GM19351 (cell line): Measurements from ENCODE around the gene TUBB6.

ENCODE experiments used
- ATAC-seq: cut with Tn5 transposase; IDR thresholded peaks from one replicate; pipeline ENCODE4 v1.9.1; 2021; ENCODE audit warnings: mild to moderate bottlenecking, moderate library complexity; ENCODE audit not compliant: unreplicated experiment

Gene TUBB6

GRCh38 chr18:12290086-12290485 is 18.0 kb upstream of the TUBB6 start:
- no peak for ATAC-seq

DNA sequence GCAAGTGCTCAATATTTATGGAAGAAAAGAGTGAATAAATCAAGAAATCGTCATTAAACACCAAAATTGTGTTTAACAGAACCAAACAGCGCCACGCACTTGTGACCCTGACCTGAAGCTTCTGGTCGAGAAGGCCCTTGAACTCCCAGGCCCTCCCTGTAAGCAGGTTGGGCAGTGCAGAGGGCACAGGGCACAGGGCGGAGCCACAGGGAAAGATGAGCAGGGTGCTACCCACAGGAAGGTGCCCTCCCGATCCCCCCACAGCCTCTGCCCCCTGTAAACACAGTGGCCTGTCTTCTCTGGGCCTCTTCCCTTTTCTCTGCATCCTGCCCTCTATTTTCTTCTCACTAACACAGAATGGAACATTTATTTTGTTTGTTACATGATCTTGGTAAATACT is 16.9 kb upstream of the TUBB6 start:
- ATAC-seq = no peak

DNA sequence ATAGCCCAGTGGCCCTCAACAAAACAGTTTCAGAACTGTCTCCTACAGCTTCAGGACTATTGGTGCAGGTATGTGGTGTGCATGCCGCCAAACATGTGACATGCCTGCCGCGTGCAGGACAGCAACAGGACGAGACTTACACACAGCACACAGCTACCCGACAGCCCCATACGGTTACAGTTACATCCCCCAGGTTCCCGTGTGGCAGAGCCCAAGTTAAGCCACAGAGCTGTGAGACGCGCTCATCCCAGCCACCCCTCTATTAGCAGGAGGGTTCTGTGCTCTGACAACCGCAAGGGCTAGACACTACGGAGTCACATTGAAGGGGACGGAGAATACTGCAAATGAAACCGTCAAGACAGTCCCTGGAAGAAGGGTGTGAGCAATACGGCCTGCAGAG is 16.4 kb upstream of the TUBB6 start:
- no peak for ATAC-seq

- no peak for ATAC-seq
Measured at GRCh38 chr18:12293831-12294230, 14.2 kb upstream of the TUBB6 start.

GRCh38 chr18:12295389-12296086 is 12.5 kb upstream of the TUBB6 start:
- ATAC-seq = no peak

DNA sequence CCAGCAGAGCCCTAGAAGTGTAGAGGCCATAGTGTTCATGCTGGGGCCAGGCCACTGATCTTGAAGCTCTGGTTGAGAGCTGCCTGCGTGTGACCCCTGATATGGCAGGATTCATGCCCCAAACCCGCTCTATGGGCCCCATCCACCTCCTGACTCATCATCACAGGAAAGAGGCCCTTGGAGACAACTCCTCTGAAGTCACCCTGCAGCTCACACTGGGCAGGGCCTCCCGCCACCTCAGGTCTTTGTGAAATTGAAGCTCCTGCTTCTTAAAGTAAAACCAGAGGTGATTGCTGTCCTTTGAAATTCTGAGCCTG is 12.0 kb upstream of the TUBB6 start:
- ATAC-seq = no peak

DNA sequence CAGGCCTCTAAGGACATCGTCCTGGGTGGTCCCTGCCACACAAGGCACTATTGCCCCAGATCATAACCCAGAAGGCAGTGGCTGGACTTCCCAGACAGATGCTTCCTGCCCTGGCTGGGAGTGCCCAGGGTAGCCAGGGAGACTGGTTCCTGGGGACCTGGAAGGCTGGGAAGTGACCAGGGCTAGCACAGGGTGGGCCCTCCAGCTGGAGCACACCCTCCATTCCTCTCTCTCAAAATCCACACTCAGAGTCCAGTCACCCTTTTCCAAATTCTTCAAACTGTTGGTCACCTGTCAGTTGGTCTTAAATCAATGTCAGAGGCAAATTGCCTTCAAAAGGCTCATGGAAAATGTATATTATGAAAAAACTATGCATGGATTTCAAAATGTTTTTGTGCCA is 11.6 kb upstream of the TUBB6 start:
- ATAC-seq = no peak

- ATAC-seq = no peak
Measured at GRCh38 chr18:12299862-12300261, 8.2 kb upstream of the TUBB6 start.

- no peak for ATAC-seq
Measured at GRCh38 chr18:12301263-12302005, 6.6 kb upstream of the TUBB6 start.

GRCh38 chr18:12302391-12303147 is 5.5 kb upstream of the TUBB6 start:
- ATAC-seq = no peak

GRCh38 chr18:12304351-12305210 is 3.5 kb upstream of the TUBB6 start:
- no peak for ATAC-seq

DNA sequence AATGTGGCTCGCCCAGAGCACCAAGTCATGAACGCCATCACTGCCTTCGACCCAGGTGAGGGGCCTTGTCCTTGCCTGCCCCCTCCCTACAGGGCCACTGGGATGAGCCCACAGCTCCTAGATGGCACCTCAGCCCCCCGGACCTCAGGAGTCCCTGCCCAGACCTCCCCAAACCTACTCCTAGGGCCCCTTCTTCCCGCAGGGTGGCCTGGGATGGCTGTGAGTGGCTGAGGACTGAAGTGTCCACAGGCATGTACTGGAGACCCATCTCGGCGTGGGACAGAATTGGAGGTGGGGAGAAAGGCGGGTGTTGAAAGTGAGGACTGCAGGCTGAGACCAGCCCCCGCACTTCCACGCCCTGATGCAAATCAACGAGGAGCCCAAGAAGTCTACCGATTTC is 2.8 kb upstream of the TUBB6 start:
- ATAC-seq = no peak

- ATAC-seq = no peak
Measured at GRCh38 chr18:12305930-12306629, 2.0 kb upstream of the TUBB6 start.

- ATAC-seq = peak; percentile 10
Measured at GRCh38 chr18:12306752-12307700, 1.0 kb upstream of the TUBB6 start.

GRCh38 chr18:12308386-12309100 is 502 bp downstream of the TUBB6 start:
- ATAC-seq = peak; percentile 54

DNA sequence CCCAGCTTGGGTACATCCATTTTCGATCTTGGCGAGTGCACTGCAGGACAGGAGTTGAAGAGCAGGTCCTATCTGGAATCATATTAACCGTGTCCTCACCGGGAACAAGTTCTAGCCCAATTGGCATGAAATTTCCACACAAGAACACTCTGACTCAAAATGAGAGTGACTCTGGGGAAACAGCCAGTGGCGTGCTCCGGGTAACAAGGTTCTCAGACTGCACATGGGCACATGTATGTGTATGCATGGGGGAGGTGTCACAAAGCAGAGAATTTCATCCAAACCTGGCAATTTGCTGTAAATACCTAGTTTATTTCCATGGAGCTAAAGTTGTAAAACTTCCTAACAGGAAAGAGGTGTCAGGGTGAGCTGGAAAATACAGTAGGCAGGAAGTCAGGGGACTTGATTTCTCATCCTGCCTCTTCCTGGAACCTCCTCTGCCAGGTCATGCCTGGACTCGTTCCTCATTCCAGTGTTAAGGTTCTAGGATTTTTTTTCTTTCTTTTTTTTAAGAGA is 1.7 kb downstream of the TUBB6 start:
- ATAC-seq = no peak

GRCh38 chr18:12310762-12311161 is 2.7 kb downstream of the TUBB6 start:
- ATAC-seq = no peak

GRCh38 chr18:12312976-12313375 is 4.9 kb downstream of the TUBB6 start:
- ATAC-seq = no peak
